ENCODE data around the gene COL4A2. TPM values are rescaled to one million over a fixed set of nuclear protein-coding genes. Genes with fewer than 3 reads are reported as not detected.

The COL4A2 gene
- total and polyA plus RNA-seq, 2 donors (not counting 1 experiment from before 2014, with no cell fraction given): 0.17 TPM; not detected in 1

GRCh38 chr13:110553417-110553816 is 246.3 kb downstream of the COL4A2 start:
- ChIA-PET POLR2A (no interaction called here), CTCF (no interaction called here)
- Histone ChIP-seq H2AFZ (ENCODE audit: insufficient read depth, low read depth, low read length, poor library complexity, severe bottlenecking) (no peak overlapping the region), H3K36me3 (replicated peaks in 1 of 2; ENCODE audit: control extremely low read depth in 1 of 2, control insufficient read depth in 1 of 2, extremely low read depth in 1 of 2, insufficient read depth in 2 of 2, low read length in 1 of 2) (no peaks in the 10 kb centered on the region), H3K27ac (ENCODE audit: low read length in 2 of 2) (no peak overlapping the region), H3K4me3 (ENCODE audit: control extremely low read depth in 1 of 5, extremely low read depth in 1 of 5, insufficient read depth in 1 of 5, low read depth in 2 of 5, low read length in 4 of 5) (no peak overlapping the region), H3K9ac (ENCODE audit: low read length) (no peak overlapping the region), H3K4me1 (ENCODE audit: control insufficient read depth in 2 of 2, insufficient read depth in 2 of 2, low read length in 2 of 2) (peaks cover 3 to 6% of the 10 kb centered on the region in 2 donors), H3K4me2 (replicated peaks; ENCODE audit: low read depth, low read length, poor library complexity, severe bottlenecking) (no peak overlapping the region), H3K79me2 (ENCODE audit: control insufficient read depth, insufficient read depth, low read length) (peaks cover 3% of the 10 kb centered on the region), H3K27me3 (replicated peaks in 1 of 4; ENCODE audit: control extremely low read depth in 1 of 4, control insufficient read depth in 3 of 4, insufficient read depth in 4 of 4, low read length in 3 of 4) (no peaks in the 10 kb centered on the region), H4K20me1 (ENCODE audit: control insufficient read depth, insufficient read depth, low read length, poor library complexity, severe bottlenecking) (no peaks in the 10 kb centered on the region), H3K9me3 (ENCODE audit: control extremely low read depth in 1 of 3, control insufficient read depth in 2 of 3, insufficient read depth in 1 of 3, low read length in 2 of 3) (peaks cover 0 to 13% (median 0%) of the 10 kb centered on the region in 3 donors)
- DNase-seq (no peak), ATAC-seq (ENCODE audit: low read depth) (no peak)
- Mint-ChIP-seq H3K27ac (no peak overlapping the region), H3K4me3 (no peak overlapping the region), H3K9me3 (ENCODE audit: insufficient read depth) (no peaks in the 10 kb centered on the region), H3K27me3 (no peaks in the 10 kb centered on the region), H3K4me1 (peaks cover 18% of the 10 kb centered on the region)
- intact Hi-C loops (cut with micrococcal nuclease): no loop called here
- no peak for TF ChIP-seq EZH2 (IDR thresholded peaks at IDR 0.05; ENCODE audit: borderline replicate concordance, insufficient read depth, low read depth, low read length, poor library complexity, severe bottlenecking)
- no peak for TF ChIP-seq CTCF (IDR thresholded peaks at IDR 0.05)
- 100% methylated on average over 3 of the region's 4 CpGs for WGBS (ENCODE audit: insufficient coverage)

- no peak overlapping the region for H3K4me2 ChIP-seq (replicated peaks; ENCODE audit: low read depth, low read length, poor library complexity, severe bottlenecking)
- H3K36me3 ChIP-seq (replicated peaks in 1 of 2; ENCODE audit: control extremely low read depth in 1 of 2, control insufficient read depth in 1 of 2, extremely low read depth in 1 of 2, insufficient read depth in 2 of 2, low read length in 1 of 2): no peaks in the 10 kb centered on the region
- 98% methylated on average over 3 of the region's 8 CpGs for WGBS (ENCODE audit: insufficient coverage)
Measured at GRCh38 chr13:110554227-110554836, 247.2 kb downstream of the COL4A2 start.

More at GRCh38 chr13:110554227-110554836, 247.2 kb downstream of the COL4A2 start:
- POLR2A ChIA-PET: no interaction called here
- no peak for TF ChIP-seq EZH2 (IDR thresholded peaks at IDR 0.05; ENCODE audit: borderline replicate concordance, insufficient read depth, low read depth, low read length, poor library complexity, severe bottlenecking)
- TF ChIP-seq CTCF (IDR thresholded peaks at IDR 0.05): no peak
- H3K79me2 ChIP-seq (ENCODE audit: control insufficient read depth, insufficient read depth, low read length): peaks cover 3% of the 10 kb centered on the region
- H3K4me1 ChIP-seq (ENCODE audit: control insufficient read depth in 2 of 2, insufficient read depth in 2 of 2, low read length in 2 of 2): peaks cover 3 to 6% of the 10 kb centered on the region in 2 donors
- no peak overlapping the region for H3K4me3 Mint-ChIP-seq
- DNase-seq: no peak
- no peak overlapping the region for H3K27ac ChIP-seq (ENCODE audit: low read length in 2 of 2)
- no peaks in the 10 kb centered on the region for H4K20me1 ChIP-seq (ENCODE audit: control insufficient read depth, insufficient read depth, low read length, poor library complexity, severe bottlenecking)
- no peaks in the 10 kb centered on the region for H3K9me3 Mint-ChIP-seq (ENCODE audit: insufficient read depth)
- intact Hi-C loops (cut with micrococcal nuclease): no loop called here
- H3K4me3 ChIP-seq (ENCODE audit: control extremely low read depth in 1 of 5, extremely low read depth in 1 of 5, insufficient read depth in 1 of 5, low read depth in 2 of 5, low read length in 4 of 5): no peak overlapping the region
- H3K4me1 Mint-ChIP-seq: peaks cover 18% of the 10 kb centered on the region
- H3K27me3 ChIP-seq (replicated peaks in 1 of 4; ENCODE audit: control extremely low read depth in 1 of 4, control insufficient read depth in 3 of 4, insufficient read depth in 4 of 4, low read length in 3 of 4): no peaks in the 10 kb centered on the region
- CTCF ChIA-PET: no interaction called here
- no peak for ATAC-seq (ENCODE audit: low read depth)
- H2AFZ ChIP-seq (ENCODE audit: insufficient read depth, low read depth, low read length, poor library complexity, severe bottlenecking): no peak overlapping the region
- H3K27me3 Mint-ChIP-seq: no peaks in the 10 kb centered on the region
- no peak overlapping the region for H3K9ac ChIP-seq (ENCODE audit: low read length)
- H3K27ac Mint-ChIP-seq: no peak overlapping the region
- H3K9me3 ChIP-seq (ENCODE audit: control extremely low read depth in 1 of 3, control insufficient read depth in 2 of 3, insufficient read depth in 1 of 3, low read length in 2 of 3): peaks cover 0 to 13% (median 0%) of the 10 kb centered on the region in 3 donors

All from B cell (primary cell).